ENCODE results near the gene ZNF81.
"Not testable (repeated sequence)": the region's sequence is repeated elsewhere in the genome, so short reads cannot be mapped to it uniquely, and the experiment has no call there.

DNA sequence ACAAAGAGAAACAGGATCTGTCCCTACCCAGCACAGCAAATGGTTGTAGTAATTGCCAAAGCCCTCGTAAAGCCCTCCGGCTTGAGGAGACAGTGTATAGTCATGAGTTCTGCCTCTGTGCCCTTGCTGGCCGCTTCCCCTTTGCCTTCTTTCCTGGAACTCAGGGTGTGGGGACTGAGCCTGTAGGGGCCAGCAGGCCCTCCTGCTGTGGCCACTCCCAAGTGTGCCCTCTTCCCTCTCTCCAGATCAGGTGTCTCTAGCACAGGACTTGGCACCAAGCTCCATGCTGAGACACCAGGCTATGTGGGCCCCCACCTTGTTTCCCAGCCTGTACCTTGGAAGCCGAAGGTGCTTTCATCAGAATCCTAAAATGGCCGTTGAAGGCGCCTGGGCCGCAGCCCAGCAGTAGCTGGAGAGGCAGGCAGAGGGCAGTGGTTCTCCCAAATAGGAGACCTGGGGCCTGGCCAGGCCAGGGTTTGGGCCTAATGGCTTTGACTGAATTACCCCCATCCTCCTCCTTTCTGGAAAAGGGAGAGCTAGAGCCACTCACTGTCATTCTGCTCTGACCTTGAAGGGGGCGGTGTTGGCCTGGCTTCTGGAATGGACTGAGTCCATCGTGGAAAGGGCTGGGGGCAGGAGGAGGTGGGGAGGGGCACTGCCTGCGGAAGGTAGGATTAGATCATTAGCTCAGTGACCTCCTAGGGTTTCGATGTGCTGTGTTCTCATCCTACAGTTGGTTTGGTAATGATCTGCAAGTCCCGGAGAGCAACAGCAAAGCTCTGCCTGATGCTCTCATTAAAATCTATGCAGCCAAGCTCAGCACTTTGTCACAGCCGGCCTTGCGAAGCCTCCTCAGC lies 30.1 kb upstream of the ZNF81 start:
- TF ChIP-seq, protein P1, sequence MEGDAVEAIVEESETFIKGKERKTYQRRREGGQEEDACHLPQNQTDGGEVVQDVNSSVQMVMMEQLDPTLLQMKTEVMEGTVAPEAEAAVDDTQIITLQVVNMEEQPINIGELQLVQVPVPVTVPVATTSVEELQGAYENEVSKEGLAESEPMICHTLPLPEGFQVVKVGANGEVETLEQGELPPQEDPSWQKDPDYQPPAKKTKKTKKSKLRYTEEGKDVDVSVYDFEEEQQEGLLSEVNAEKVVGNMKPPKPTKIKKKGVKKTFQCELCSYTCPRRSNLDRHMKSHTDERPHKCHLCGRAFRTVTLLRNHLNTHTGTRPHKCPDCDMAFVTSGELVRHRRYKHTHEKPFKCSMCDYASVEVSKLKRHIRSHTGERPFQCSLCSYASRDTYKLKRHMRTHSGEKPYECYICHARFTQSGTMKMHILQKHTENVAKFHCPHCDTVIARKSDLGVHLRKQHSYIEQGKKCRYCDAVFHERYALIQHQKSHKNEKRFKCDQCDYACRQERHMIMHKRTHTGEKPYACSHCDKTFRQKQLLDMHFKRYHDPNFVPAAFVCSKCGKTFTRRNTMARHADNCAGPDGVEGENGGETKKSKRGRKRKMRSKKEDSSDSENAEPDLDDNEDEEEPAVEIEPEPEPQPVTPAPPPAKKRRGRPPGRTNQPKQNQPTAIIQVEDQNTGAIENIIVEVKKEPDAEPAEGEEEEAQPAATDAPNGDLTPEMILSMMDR (IDR thresholded peaks at IDR 0.05 in 4 of 5, conservative IDR thresholded peaks at IDR 0.05 in 1 of 5) = not testable (repeated sequence)
- TF ChIP-seq POLR2A (IDR thresholded peaks at IDR 0.05) = not testable (repeated sequence)

All from gastrocnemius medialis (tissue), 4 donors.